CD14-positive monocyte (primary cell): ENCODE measurements around the gene DNAJC1. TPM values are rescaled to one million over a fixed set of nuclear protein-coding genes. Genes with fewer than 3 reads are reported as not detected.

Experiments used
- DNase-seq, 3 donors: peaks; one replicate each; pipeline ENCODE4 v3.0.0-alpha.2; 2011 to 2022
- H2AFZ ChIP-seq: 2 replicates; pipeline ENCODE4 v1.6.0; 2012; ENCODE audit warnings: mild to moderate bottlenecking, low read depth, low read length, inconsistent platforms; ENCODE audit not compliant: insufficient read depth, poor library complexity, severe bottlenecking
- H3K27ac ChIP-seq, 2 donors: 1 replicate in 1 of 2; 2 replicates in 1 of 2; pipeline ENCODE4 v1.5.1; 2012 to 2013; ENCODE audit warnings: low read length in 2 of 2, control low read depth in 1 of 2, inconsistent platforms in 1 of 2, low read depth in 1 of 2, mild to moderate bottlenecking in 1 of 2
- H3K27me3 ChIP-seq, 2 donors: one replicate each; pipeline versions ENCODE4 v1.6.0 to v1.6.1; 2011 to 2013; ENCODE audit warnings: low read length in 2 of 2; ENCODE audit not compliant: control insufficient read depth in 2 of 2, insufficient read depth in 2 of 2
- H3K36me3 ChIP-seq, 2 donors: replicated peaks in 1 of 2; 1 replicate in 1 of 2; 2 replicates in 1 of 2; pipeline versions ENCODE4 v1.5.1 to v1.6.1; 2012 to 2013; ENCODE audit warnings: low read length in 2 of 2, control low read depth in 1 of 2, inconsistent platforms in 1 of 2, mild to moderate bottlenecking in 1 of 2; ENCODE audit not compliant: insufficient read depth in 2 of 2, control insufficient read depth in 1 of 2
- H3K4me1 ChIP-seq, 2 donors: 1 replicate in 1 of 2; 2 replicates in 1 of 2; pipeline versions ENCODE4 v1.5.1 to v1.6.1; 2012 to 2013; ENCODE audit warnings: low read length in 2 of 2, control low read depth in 1 of 2, inconsistent platforms in 1 of 2, mild to moderate bottlenecking in 1 of 2, moderate library complexity in 1 of 2; ENCODE audit not compliant: insufficient read depth in 2 of 2, control insufficient read depth in 1 of 2
- H3K4me2 ChIP-seq: replicated peaks from 2 replicates; pipeline ENCODE3; 2012; ENCODE audit warnings: low read length, moderate library complexity, mild to moderate bottlenecking; ENCODE audit not compliant: poor library complexity, severe bottlenecking; ENCODE audit errors: extremely low read depth
- H3K4me3 ChIP-seq, 3 experiments: fragments of 200-600 bp in 1 of 3; sonication (generic) in 1 of 3; replicated peaks in 1 of 3; 1 replicate in 2 of 3; 2 replicates in 1 of 3; pipeline ENCODE4 v1.5.1; 2011 to 2013; ENCODE audit warnings: low read length in 3 of 3, mild to moderate bottlenecking in 3 of 3, control low read depth in 2 of 3, low read depth in 2 of 3, inconsistent platforms in 1 of 3, moderate library complexity in 1 of 3
- H3K79me2 ChIP-seq: 2 replicates; pipeline ENCODE4 v1.6.0; 2012; ENCODE audit warnings: mild to moderate bottlenecking, control low read depth, inconsistent platforms, low read length, moderate library complexity; ENCODE audit not compliant: insufficient read depth
- H3K9ac ChIP-seq: 2 replicates; pipeline ENCODE4 v1.6.0; 2017; ENCODE audit warnings: low read length, mild to moderate bottlenecking; ENCODE audit not compliant: insufficient read depth, poor library complexity, severe bottlenecking
- H3K9me3 ChIP-seq, 2 donors: replicated peaks in 1 of 2; 1 replicate in 1 of 2; 2 replicates in 1 of 2; pipeline versions ENCODE4 v1.5.1 to v1.6.1; 2012 to 2013; ENCODE audit warnings: low read length in 2 of 2, control low read depth in 1 of 2; ENCODE audit not compliant: control insufficient read depth in 1 of 2, insufficient read depth in 1 of 2
- H4K20me1 ChIP-seq: 2 replicates; pipeline ENCODE4 v1.6.0; 2012; ENCODE audit warnings: mild to moderate bottlenecking, low read length, control low read depth, moderate library complexity; ENCODE audit not compliant: insufficient read depth
- H3K27ac Mint-ChIP-seq, 7 donors: one replicate each; pipeline ENCODE4 v1.8.0; 2020; ENCODE audit warnings: mild to moderate bottlenecking in 7 of 7, mixed read lengths in 7 of 7, moderate library complexity in 6 of 7, inconsistent platforms in 2 of 7
- H3K27me3 Mint-ChIP-seq, 3 donors: one replicate each; pipeline ENCODE4 v1.8.0; 2021 to 2022; ENCODE audit warnings: low read depth in 3 of 3, mild to moderate bottlenecking in 3 of 3, mixed read lengths in 3 of 3, moderate library complexity in 3 of 3, inconsistent platforms in 1 of 3
- H3K36me3 Mint-ChIP-seq, 2 donors: one replicate each; pipeline ENCODE4 v1.8.0; 2020; ENCODE audit warnings: mixed read lengths in 2 of 2, inconsistent platforms in 1 of 2, mild to moderate bottlenecking in 1 of 2
- H3K4me1 Mint-ChIP-seq: one replicate; pipeline ENCODE4 v1.8.0; 2020; ENCODE audit warnings: mild to moderate bottlenecking, mixed read lengths
- H3K4me3 Mint-ChIP-seq, 2 donors: one replicate each; pipeline ENCODE4 v1.8.0; 2020; ENCODE audit warnings: mild to moderate bottlenecking in 2 of 2, mixed read lengths in 2 of 2, moderate library complexity in 1 of 2
- H3K9me3 Mint-ChIP-seq, 7 donors: one replicate each; pipeline ENCODE4 v1.8.0; 2020 to 2022; ENCODE audit warnings: mixed read lengths in 7 of 7, mild to moderate bottlenecking in 6 of 7, moderate library complexity in 6 of 7, inconsistent platforms in 2 of 7
- CTCF ChIP-seq: fragments of 200-600 bp; IDR thresholded peaks from one replicate; pipeline ENCODE4 v1.8.0; 2022; ENCODE audit warnings: antibody characterized with exemption, mild to moderate bottlenecking
- WGBS: methylation state at CpG from one replicate; pipeline ENCODE4 v1.1.5; 2013; ENCODE audit warnings: missing lambda C conversion rate; ENCODE audit not compliant: insufficient coverage; 5-methylcytosine and 5-hydroxymethylcytosine counted together
- intact Hi-C, 2 donors: fragments of 100-400 bp; cut with micrococcal nuclease; formaldehyde crosslinking; loops; one replicate each; pipeline versions ENCODE4 v1.15.0 to v1.15.1; 2023
- polyA plus RNA-seq, 3 donors: library from polyadenylated mRNA; depleted of rRNA in 1 of 3; unstranded in 2 of 3; stranded (reverse) in 1 of 3; fragments of 300-500 nt in 2 of 3; fragments of >200 nt in 1 of 3; fragmentation: Illumina TruSeq in 2 of 3; gene quantifications; 1 replicate in 2 of 3; 2 replicates in 1 of 3; pipeline ENCODE4 v1.2.3, GENCODE V29; 2012 to 2021

Gene DNAJC1
- polyA plus RNA-seq, 3 donors: 11.4 to 12.9 (median 12.5) TPM

GRCh38 chr10:21912625-21913024 is 90.9 kb downstream of the DNAJC1 start:
- H3K9me3 ChIP-seq: no peaks in the 10 kb centered on the region
- no peaks in the 10 kb centered on the region for H4K20me1 ChIP-seq
- H3K4me2 ChIP-seq: no peak overlapping the region
- no peak overlapping the region for H3K27ac ChIP-seq
- Mint-ChIP-seq H3K36me3 (peaks cover 13 to 16% of the 10 kb centered on the region in 2 donors), H3K4me3 (no peak overlapping the region), H3K27ac (peak overlapping the region in 1 of 7 donors; percentile 18), H3K4me1 (no peaks in the 10 kb centered on the region), H3K9me3 (peaks cover 0 to 2% (median 0%) of the 10 kb centered on the region in 7 donors), H3K27me3 (peaks cover 0 to 2% (median 0%) of the 10 kb centered on the region in 3 donors)
- 93% methylated on average over 2 of the region's 2 CpGs for WGBS
- no peak overlapping the region for H3K9ac ChIP-seq
- intact Hi-C loops: no loop called here
- H3K79me2 ChIP-seq: no peaks in the 10 kb centered on the region
- H3K4me1 ChIP-seq: no peaks in the 10 kb centered on the region
- no peak for DNase-seq
- no peak for TF ChIP-seq CTCF
- no peak overlapping the region for H3K4me3 ChIP-seq
- H2AFZ ChIP-seq: no peak overlapping the region
- peaks cover 0 to 4% of the 10 kb centered on the region in 2 donors for H3K36me3 ChIP-seq
- H3K27me3 ChIP-seq: no peaks in the 10 kb centered on the region

- peaks cover 0 to 2% (median 0%) of the 10 kb centered on the region in 3 donors for H3K27me3 Mint-ChIP-seq
- no peak overlapping the region for H3K27ac ChIP-seq
- H3K4me1 Mint-ChIP-seq: no peaks in the 10 kb centered on the region
- no peak overlapping the region for H3K9ac ChIP-seq
- peaks cover 0 to 4% of the 10 kb centered on the region in 2 donors for H3K36me3 ChIP-seq
- H3K79me2 ChIP-seq: no peaks in the 10 kb centered on the region
- no peaks in the 10 kb centered on the region for H3K9me3 ChIP-seq
- no peak for DNase-seq
- no peaks in the 10 kb centered on the region for H4K20me1 ChIP-seq
- no peaks in the 10 kb centered on the region for H3K4me1 ChIP-seq
- H3K9me3 Mint-ChIP-seq: peaks cover 0 to 2% (median 0%) of the 10 kb centered on the region in 7 donors
- no peak overlapping the region for H3K4me3 ChIP-seq
- no peaks in the 10 kb centered on the region for H3K27me3 ChIP-seq
- no peak overlapping the region for H3K4me2 ChIP-seq
- H3K27ac Mint-ChIP-seq: peak overlapping the region in 1 of 7 donors; percentile 67
- 81% methylated on average over 5 of the region's 5 CpGs for whole genome bisulfite sequencing
- peaks cover 13 to 16% of the 10 kb centered on the region in 2 donors for H3K36me3 Mint-ChIP-seq
- no peak overlapping the region for H3K4me3 Mint-ChIP-seq
- TF ChIP-seq CTCF: no peak
- H2AFZ ChIP-seq: no peak overlapping the region
- intact Hi-C loops: no loop called here
Measured at GRCh38 chr10:21910798-21911197, 92.7 kb downstream of the DNAJC1 start.
